HEK293 (cell line): Measurements from ENCODE around the gene GRB2.

Source experiments
- OSR2 ChIP-seq: fragments of 450-650 bp; formaldehyde crosslinking; IDR thresholded peaks from 2 replicates; pipeline ENCODE4 v1.5.1; 2016; ENCODE audit warnings: missing biosample characterization, missing genetic modification characterization
- ZBTB1 ChIP-seq: fragments of 450-650 bp; formaldehyde crosslinking; IDR thresholded peaks from 2 replicates; pipeline ENCODE4 v1.5.1; 2016; ENCODE audit warnings: missing biosample characterization, missing genetic modification characterization
- ZNF146 ChIP-seq: fragments of 450-650 bp; formaldehyde crosslinking; IDR thresholded peaks from 2 replicates; pipeline ENCODE4 v1.5.1; 2016; ENCODE audit warnings: missing biosample characterization, missing genetic modification characterization
- ZSCAN23 ChIP-seq: fragments of 450-650 bp; formaldehyde crosslinking; IDR thresholded peaks from 2 replicates; pipeline ENCODE4 v1.5.1; 2016; ENCODE audit warnings: missing biosample characterization, missing genetic modification characterization
- TF ChIP-seq, protein P1 (sequence below): fragments of 450-650 bp; formaldehyde crosslinking; IDR thresholded peaks from 2 replicates; pipeline ENCODE4 v1.5.1; 2016; ENCODE audit warnings: missing biosample characterization, missing genetic modification characterization
- TF ChIP-seq, protein P2 (sequence below): fragments of 450-650 bp; formaldehyde crosslinking; IDR thresholded peaks from 2 replicates; pipeline ENCODE4 v1.5.1; 2016; ENCODE audit warnings: missing biosample characterization, missing genetic modification characterization

DNA sequence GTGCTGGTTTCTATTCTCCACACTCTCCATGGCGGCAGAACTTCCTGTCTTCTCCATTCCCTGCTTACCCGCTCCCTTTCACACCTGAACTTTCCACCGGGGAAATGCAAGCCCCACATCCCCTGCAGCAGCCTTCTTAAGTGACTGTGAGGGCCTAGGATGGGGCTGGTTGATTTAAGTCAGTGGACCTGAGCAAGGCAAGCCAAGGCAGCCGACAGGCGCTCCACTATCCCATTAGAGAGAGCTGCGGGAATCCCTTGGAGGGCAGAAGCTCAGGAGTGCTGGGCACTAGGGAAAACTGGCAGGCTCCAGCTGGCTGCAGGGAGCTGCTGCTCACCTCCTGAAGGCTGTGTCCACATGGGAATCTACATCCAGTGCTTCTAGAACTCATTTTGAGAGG, 80.1 kb downstream of the GRB2 start:
- TF ChIP-seq ZSCAN23 (tag by site-specific recombination) (no peak), OSR2 (tag by site-specific recombination) (no peak), ZNF146 (no peak), ZBTB1 (tag by site-specific recombination) (no peak)
- TF ChIP-seq, protein P1, sequence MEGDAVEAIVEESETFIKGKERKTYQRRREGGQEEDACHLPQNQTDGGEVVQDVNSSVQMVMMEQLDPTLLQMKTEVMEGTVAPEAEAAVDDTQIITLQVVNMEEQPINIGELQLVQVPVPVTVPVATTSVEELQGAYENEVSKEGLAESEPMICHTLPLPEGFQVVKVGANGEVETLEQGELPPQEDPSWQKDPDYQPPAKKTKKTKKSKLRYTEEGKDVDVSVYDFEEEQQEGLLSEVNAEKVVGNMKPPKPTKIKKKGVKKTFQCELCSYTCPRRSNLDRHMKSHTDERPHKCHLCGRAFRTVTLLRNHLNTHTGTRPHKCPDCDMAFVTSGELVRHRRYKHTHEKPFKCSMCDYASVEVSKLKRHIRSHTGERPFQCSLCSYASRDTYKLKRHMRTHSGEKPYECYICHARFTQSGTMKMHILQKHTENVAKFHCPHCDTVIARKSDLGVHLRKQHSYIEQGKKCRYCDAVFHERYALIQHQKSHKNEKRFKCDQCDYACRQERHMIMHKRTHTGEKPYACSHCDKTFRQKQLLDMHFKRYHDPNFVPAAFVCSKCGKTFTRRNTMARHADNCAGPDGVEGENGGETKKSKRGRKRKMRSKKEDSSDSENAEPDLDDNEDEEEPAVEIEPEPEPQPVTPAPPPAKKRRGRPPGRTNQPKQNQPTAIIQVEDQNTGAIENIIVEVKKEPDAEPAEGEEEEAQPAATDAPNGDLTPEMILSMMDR (tag by site-specific recombination), result no peak
- TF ChIP-seq, protein P2, sequence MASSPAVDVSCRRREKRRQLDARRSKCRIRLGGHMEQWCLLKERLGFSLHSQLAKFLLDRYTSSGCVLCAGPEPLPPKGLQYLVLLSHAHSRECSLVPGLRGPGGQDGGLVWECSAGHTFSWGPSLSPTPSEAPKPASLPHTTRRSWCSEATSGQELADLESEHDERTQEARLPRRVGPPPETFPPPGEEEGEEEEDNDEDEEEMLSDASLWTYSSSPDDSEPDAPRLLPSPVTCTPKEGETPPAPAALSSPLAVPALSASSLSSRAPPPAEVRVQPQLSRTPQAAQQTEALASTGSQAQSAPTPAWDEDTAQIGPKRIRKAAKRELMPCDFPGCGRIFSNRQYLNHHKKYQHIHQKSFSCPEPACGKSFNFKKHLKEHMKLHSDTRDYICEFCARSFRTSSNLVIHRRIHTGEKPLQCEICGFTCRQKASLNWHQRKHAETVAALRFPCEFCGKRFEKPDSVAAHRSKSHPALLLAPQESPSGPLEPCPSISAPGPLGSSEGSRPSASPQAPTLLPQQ (tag by site-specific recombination), result no peak
